Nephron (organoid): Measurements from ENCODE around the gene IQGAP2.

Source experiments
- H3K27ac Mint-ChIP-seq, 3 experiments: 2 replicates each; pipeline ENCODE4 v1.8.0; 2020; ENCODE audit warnings: mixed read lengths in 3 of 3, mild to moderate bottlenecking in 2 of 3, moderate library complexity in 1 of 3
- H3K27me3 Mint-ChIP-seq: 2 replicates; pipeline ENCODE4 v1.8.0; 2021; ENCODE audit warnings: low read depth, mild to moderate bottlenecking, moderate library complexity, mixed read lengths
- H3K36me3 Mint-ChIP-seq: 2 replicates; pipeline ENCODE4 v1.8.0; 2020; ENCODE audit warnings: low read depth, mixed read lengths
- H3K4me1 Mint-ChIP-seq: 2 replicates; pipeline ENCODE4 v1.8.0; 2020; ENCODE audit warnings: mixed read lengths
- H3K4me3 Mint-ChIP-seq, 3 experiments: 2 replicates each; pipeline ENCODE4 v1.8.0; 2020; ENCODE audit warnings: mild to moderate bottlenecking in 3 of 3, mixed read lengths in 3 of 3, moderate library complexity in 2 of 3
- H3K9me3 Mint-ChIP-seq: 2 replicates; pipeline ENCODE4 v1.8.0; 2020; ENCODE audit warnings: mixed read lengths
- CTCF ChIP-seq, 3 experiments: fragments of 200-600 bp; sonication (generic); IDR thresholded peaks; one replicate each; pipeline ENCODE4 v1.5.0; 2021; ENCODE audit warnings: antibody characterized with exemption in 3 of 3; ENCODE audit not compliant: unreplicated experiment in 3 of 3

IQGAP2 gene

GRCh38 chr5:76470976-76471375 is 67.9 kb downstream of the IQGAP2 start:
- Mint-ChIP-seq H3K27me3 (peaks cover 1% of the 10 kb centered on the region), H3K4me1 (no peaks in the 10 kb centered on the region), H3K27ac (no peak overlapping the region), H3K9me3 (no peaks in the 10 kb centered on the region), H3K36me3 (peaks cover 3% of the 10 kb centered on the region), H3K4me3 (no peak overlapping the region)
- TF ChIP-seq CTCF (IDR thresholded peaks at IDR 0.05; ENCODE audit: unreplicated experiment in 3 of 3), result no peak

- Mint-ChIP-seq H3K4me1 (peaks cover 1% of the 10 kb centered on the region), H3K9me3 (no peaks in the 10 kb centered on the region), H3K27ac (no peak overlapping the region), H3K4me3 (no peak overlapping the region), H3K36me3 (no peaks in the 10 kb centered on the region), H3K27me3 (no peaks in the 10 kb centered on the region)
- no peak for TF ChIP-seq CTCF (IDR thresholded peaks at IDR 0.05; ENCODE audit: unreplicated experiment in 3 of 3)
Measured at GRCh38 chr5:76471406-76471805, 68.3 kb downstream of the IQGAP2 start.

GRCh38 chr5:76471987-76472334 is 68.9 kb downstream of the IQGAP2 start:
- Mint-ChIP-seq H3K4me1 (peaks cover 4% of the 10 kb centered on the region), H3K27me3 (no peaks in the 10 kb centered on the region), H3K27ac (no peak overlapping the region), H3K36me3 (no peaks in the 10 kb centered on the region), H3K9me3 (no peaks in the 10 kb centered on the region), H3K4me3 (no peak overlapping the region)
- no peak for TF ChIP-seq CTCF (IDR thresholded peaks at IDR 0.05; ENCODE audit: unreplicated experiment in 3 of 3)

- Mint-ChIP-seq H3K4me1 (peaks cover 4% of the 10 kb centered on the region), H3K27me3 (no peaks in the 10 kb centered on the region), H3K9me3 (no peaks in the 10 kb centered on the region), H3K27ac (no peak overlapping the region), H3K36me3 (no peaks in the 10 kb centered on the region), H3K4me3 (no peak overlapping the region)
- TF ChIP-seq CTCF (IDR thresholded peaks at IDR 0.05; ENCODE audit: unreplicated experiment in 3 of 3), result no peak
Measured at GRCh38 chr5:76472335-76473008, 69.4 kb downstream of the IQGAP2 start.

- no peaks in the 10 kb centered on the region for H3K9me3 Mint-ChIP-seq
- H3K4me1 Mint-ChIP-seq, result peaks cover 4% of the 10 kb centered on the region
- no peaks in the 10 kb centered on the region for H3K36me3 Mint-ChIP-seq
- TF ChIP-seq CTCF (IDR thresholded peaks at IDR 0.05; ENCODE audit: unreplicated experiment in 3 of 3), result no peak
- H3K4me3 Mint-ChIP-seq, result no peak overlapping the region
- no peaks in the 10 kb centered on the region for H3K27me3 Mint-ChIP-seq
- no peak overlapping the region for H3K27ac Mint-ChIP-seq
Measured at GRCh38 chr5:76473009-76473336, 69.9 kb downstream of the IQGAP2 start.

GRCh38 chr5:76473661-76474060 is 70.6 kb downstream of the IQGAP2 start:
- Mint-ChIP-seq H3K9me3 (no peaks in the 10 kb centered on the region), H3K27ac (no peak overlapping the region), H3K4me3 (no peak overlapping the region), H3K36me3 (no peaks in the 10 kb centered on the region), H3K27me3 (no peaks in the 10 kb centered on the region), H3K4me1 (peaks cover 4% of the 10 kb centered on the region)
- TF ChIP-seq CTCF (IDR thresholded peaks at IDR 0.05; ENCODE audit: unreplicated experiment in 3 of 3), result no peak
